WTC11 (cell line): Measurements from ENCODE around the gene NTN5. TPM values are rescaled to one million over a fixed set of nuclear protein-coding genes. Genes with fewer than 3 reads are reported as not detected.

Experiments
- ATAC-seq: fragments of 200-7000 bp; cut with Tn5 transposase; 2 replicates; pipeline ENCODE4 v1.10.0; 2021; ENCODE audit warnings: mild to moderate bottlenecking, moderate library complexity
- CTCF ChIA-PET: fragments of 300-600 bp; sonication (Branson Sonifier 250); formaldehyde crosslinking; loops from one replicate; lab custom pipeline; 2021; ENCODE audit warnings: antibody characterized with exemption; lab: Charles Lee
- POLR2A ChIA-PET: fragments of 350-600 bp; sonication (Branson Sonifier 250); formaldehyde crosslinking; loops from one replicate; lab custom pipeline; 2021; ENCODE audit warnings: antibody characterized with exemption; lab: Charles Lee
- DNase-seq: peaks from one replicate; pipeline ENCODE4 v3.0.0; 2021; ENCODE audit warnings: low spot score
- H3K27ac Mint-ChIP-seq: 2 replicates; pipeline ENCODE4 v1.8.0; 2021; ENCODE audit warnings: mixed read lengths
- H3K27me3 Mint-ChIP-seq: 2 replicates; pipeline ENCODE4 v1.8.0; 2021; ENCODE audit warnings: low read depth, mild to moderate bottlenecking, moderate library complexity, mixed read lengths
- H3K36me3 Mint-ChIP-seq: 2 replicates; pipeline ENCODE4 v1.8.0; 2021; ENCODE audit warnings: mixed read lengths
- H3K4me1 Mint-ChIP-seq: 2 replicates; pipeline ENCODE4 v1.8.0; 2022; ENCODE audit warnings: mixed read lengths
- H3K4me3 Mint-ChIP-seq: 2 replicates; pipeline ENCODE4 v1.8.0; 2021; ENCODE audit warnings: mild to moderate bottlenecking, moderate library complexity, mixed read lengths
- H3K9me3 Mint-ChIP-seq: 2 replicates; pipeline ENCODE4 v1.8.0; 2021; ENCODE audit warnings: mixed read lengths
- ATF3 ChIP-seq: sonication (generic); formaldehyde crosslinking; conservative IDR thresholded peaks from 2 replicates; pipeline ENCODE4 v1.8.1; 2022; ENCODE audit warnings: mild to moderate bottlenecking, missing genetic modification reagents
- CDX4 ChIP-seq: fragments of 250-450 bp; sonication (Bioruptor Pico); IDR thresholded peaks from 2 replicates; pipeline ENCODE4 v1.9.0; 2021; ENCODE audit warnings: moderate library complexity, mild to moderate bottlenecking, inconsistent platforms, borderline replicate concordance
- CREB1 ChIP-seq: sonication (generic); formaldehyde crosslinking; IDR thresholded peaks from 2 replicates; pipeline ENCODE4 v1.8.0; 2023; ENCODE audit warnings: mild to moderate bottlenecking, missing genetic modification reagents
- CTCF ChIP-seq: fragments of 200-600 bp; IDR thresholded peaks from 2 replicates; pipeline ENCODE4 v1.8.0; 2022; ENCODE audit warnings: antibody characterized with exemption
- JAZF1 ChIP-seq: fragments of 250-450 bp; sonication (Bioruptor Pico); IDR thresholded peaks from 2 replicates; pipeline ENCODE4 v1.9.0; 2021; ENCODE audit warnings: moderate library complexity, mild to moderate bottlenecking, inconsistent platforms
- JUN ChIP-seq: sonication (generic); formaldehyde crosslinking; IDR thresholded peaks from 2 replicates; pipeline ENCODE4 v1.8.0; 2023; ENCODE audit warnings: mild to moderate bottlenecking, missing genetic modification reagents
- NR1H2 ChIP-seq: sonication (generic); formaldehyde crosslinking; IDR thresholded peaks from 2 replicates; pipeline ENCODE4 v1.9.0; 2021; ENCODE audit warnings: mild to moderate bottlenecking, moderate library complexity, missing genetic modification reagents
- NR3C1 ChIP-seq: sonication (generic); formaldehyde crosslinking; conservative IDR thresholded peaks from 2 replicates; pipeline ENCODE4 v1.8.1; 2023; ENCODE audit warnings: low read depth, mild to moderate bottlenecking, missing genetic modification reagents
- SOX15 ChIP-seq: fragments of 250-450 bp; sonication (Bioruptor Pico); IDR thresholded peaks from 2 replicates; pipeline ENCODE4 v1.9.0; 2021; ENCODE audit warnings: mild to moderate bottlenecking
- ZNF138 ChIP-seq: sonication (generic); formaldehyde crosslinking; conservative IDR thresholded peaks from 2 replicates; pipeline ENCODE4 v1.8.1; 2022; ENCODE audit warnings: mild to moderate bottlenecking, moderate library complexity, missing genetic modification reagents
- ZNF281 ChIP-seq: sonication (generic); formaldehyde crosslinking; IDR thresholded peaks from 2 replicates; pipeline ENCODE4 v1.8.0; 2023; ENCODE audit warnings: mild to moderate bottlenecking, missing genetic modification reagents
- ZNF423 ChIP-seq: fragments of 250-450 bp; sonication (Bioruptor Pico); IDR thresholded peaks from 2 replicates; pipeline ENCODE4 v2.1.2; 2022; ENCODE audit warnings: mild to moderate bottlenecking, moderate library complexity
- ZNF671 ChIP-seq: fragments of 250-450 bp; sonication (Bioruptor Pico); IDR thresholded peaks from 2 replicates; pipeline ENCODE4 v1.8.0; 2021; ENCODE audit warnings: mild to moderate bottlenecking
- total RNA-seq: library from RNA; stranded (reverse); gene quantifications from 3 replicates; pipeline ENCODE4 v1.2.3, GENCODE V29; 2021
- TF ChIP-seq, protein P1 (sequence below): sonication (generic); formaldehyde crosslinking; IDR thresholded peaks from 2 replicates; pipeline ENCODE4 v1.8.1; 2022; ENCODE audit warnings: mild to moderate bottlenecking, moderate library complexity, missing genetic modification reagents
- TF ChIP-seq, protein P2 (sequence below): sonication (generic); formaldehyde crosslinking; IDR thresholded peaks from 2 replicates; pipeline ENCODE4 v1.8.1; 2023; ENCODE audit warnings: mild to moderate bottlenecking, missing genetic modification reagents, moderate library complexity
- TF ChIP-seq, protein P3 (sequence below): sonication (generic); formaldehyde crosslinking; IDR thresholded peaks from 2 replicates; pipeline ENCODE4 v1.8.1; 2022; ENCODE audit warnings: low read depth, mild to moderate bottlenecking, moderate library complexity, missing genetic modification reagents, borderline replicate concordance
- TF ChIP-seq, protein P4 (sequence below): sonication (generic); formaldehyde crosslinking; IDR thresholded peaks from 2 replicates; pipeline ENCODE4 v1.8.1; 2022; ENCODE audit warnings: low read depth, missing genetic modification reagents, borderline replicate concordance

NTN5 gene
- total RNA-seq, 1 experiment from 2014 or later, result 0.28 TPM

DNA sequence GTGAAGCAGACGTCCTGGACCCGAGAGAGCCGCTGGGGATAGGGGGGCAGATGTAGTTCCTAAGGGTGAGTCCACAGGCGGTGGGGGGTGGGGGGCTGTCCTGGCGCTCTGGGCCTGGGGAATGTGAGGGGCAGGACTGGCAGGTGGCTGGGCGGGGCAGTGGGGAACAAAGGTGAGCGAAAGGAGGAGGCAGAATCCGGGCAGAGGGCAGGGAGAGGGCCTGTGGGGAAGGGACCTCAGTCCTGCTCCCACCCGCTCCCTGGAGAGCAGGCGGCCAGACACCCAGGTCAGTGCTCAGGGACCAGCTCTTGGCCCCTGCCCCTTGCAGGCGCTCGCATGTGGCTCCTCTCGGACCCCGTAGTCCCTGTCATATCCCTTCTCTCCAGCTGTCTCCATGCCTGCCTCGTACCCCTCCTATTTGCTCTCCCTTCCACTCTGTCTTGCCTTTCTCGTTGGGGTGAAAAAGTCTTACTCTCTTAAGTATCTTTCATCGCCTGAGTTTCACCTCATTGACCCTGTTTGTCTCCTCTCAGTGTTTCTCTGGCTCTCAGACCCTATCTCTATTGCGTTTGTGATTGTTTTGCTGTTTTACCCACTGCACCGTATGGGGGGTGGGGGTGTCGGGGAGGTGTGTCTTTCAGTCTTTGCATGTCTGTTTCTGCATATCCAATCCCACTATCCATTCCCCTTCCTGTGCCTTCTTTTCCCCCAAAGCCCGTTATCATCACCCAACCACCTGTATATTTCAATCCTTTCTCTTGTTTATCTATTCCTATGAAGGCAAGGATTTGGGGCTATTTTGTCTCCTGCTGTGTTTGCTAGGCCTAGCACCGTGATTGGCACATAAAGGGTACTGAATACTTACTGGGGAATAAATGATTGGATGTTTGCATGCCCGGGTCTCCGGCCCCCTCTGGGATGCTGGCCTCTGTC, 47.8 kb downstream of the NTN5 start:
- H3K4me3 Mint-ChIP-seq, result peak overlapping the region; percentile 73
- H3K9me3 Mint-ChIP-seq, result no peaks in the 10 kb centered on the region
- TF ChIP-seq, protein P1, sequence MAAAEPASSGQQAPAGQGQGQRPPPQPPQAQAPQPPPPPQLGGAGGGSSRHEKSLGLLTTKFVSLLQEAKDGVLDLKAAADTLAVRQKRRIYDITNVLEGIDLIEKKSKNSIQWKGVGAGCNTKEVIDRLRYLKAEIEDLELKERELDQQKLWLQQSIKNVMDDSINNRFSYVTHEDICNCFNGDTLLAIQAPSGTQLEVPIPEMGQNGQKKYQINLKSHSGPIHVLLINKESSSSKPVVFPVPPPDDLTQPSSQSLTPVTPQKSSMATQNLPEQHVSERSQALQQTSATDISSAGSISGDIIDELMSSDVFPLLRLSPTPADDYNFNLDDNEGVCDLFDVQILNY (CRISPR knock-in tag), result no peak
- TF ChIP-seq ZNF138 (CRISPR knock-in tag), result no peak
- TF ChIP-seq JUN, result no peak
- no peak for TF ChIP-seq SOX15
- no peak for TF ChIP-seq CDX4 (CRISPR knock-in tag)
- no peak for TF ChIP-seq NR1H2 (CRISPR knock-in tag)
- no peak for TF ChIP-seq NR3C1 (CRISPR knock-in tag)
- no peak for TF ChIP-seq ZNF423
- no peak for TF ChIP-seq ZNF671 (CRISPR knock-in tag)
- no peak for TF ChIP-seq JAZF1 (CRISPR knock-in tag)
- no peak for TF ChIP-seq ZNF281 (CRISPR knock-in tag)
- TF ChIP-seq CREB1 (CRISPR knock-in tag), result no peak
- TF ChIP-seq, protein P2, sequence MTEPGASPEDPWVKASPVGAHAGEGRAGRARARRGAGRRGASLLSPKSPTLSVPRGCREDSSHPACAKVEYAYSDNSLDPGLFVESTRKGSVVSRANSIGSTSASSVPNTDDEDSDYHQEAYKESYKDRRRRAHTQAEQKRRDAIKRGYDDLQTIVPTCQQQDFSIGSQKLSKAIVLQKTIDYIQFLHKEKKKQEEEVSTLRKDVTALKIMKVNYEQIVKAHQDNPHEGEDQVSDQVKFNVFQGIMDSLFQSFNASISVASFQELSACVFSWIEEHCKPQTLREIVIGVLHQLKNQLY (CRISPR knock-in tag), result no peak
- TF ChIP-seq ATF3, result no peak
- TF ChIP-seq, protein P3, sequence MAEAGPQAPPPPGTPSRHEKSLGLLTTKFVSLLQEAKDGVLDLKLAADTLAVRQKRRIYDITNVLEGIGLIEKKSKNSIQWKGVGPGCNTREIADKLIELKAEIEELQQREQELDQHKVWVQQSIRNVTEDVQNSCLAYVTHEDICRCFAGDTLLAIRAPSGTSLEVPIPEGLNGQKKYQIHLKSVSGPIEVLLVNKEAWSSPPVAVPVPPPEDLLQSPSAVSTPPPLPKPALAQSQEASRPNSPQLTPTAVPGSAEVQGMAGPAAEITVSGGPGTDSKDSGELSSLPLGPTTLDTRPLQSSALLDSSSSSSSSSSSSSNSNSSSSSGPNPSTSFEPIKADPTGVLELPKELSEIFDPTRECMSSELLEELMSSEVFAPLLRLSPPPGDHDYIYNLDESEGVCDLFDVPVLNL (CRISPR knock-in tag), result no peak
- TF ChIP-seq, protein P4, sequence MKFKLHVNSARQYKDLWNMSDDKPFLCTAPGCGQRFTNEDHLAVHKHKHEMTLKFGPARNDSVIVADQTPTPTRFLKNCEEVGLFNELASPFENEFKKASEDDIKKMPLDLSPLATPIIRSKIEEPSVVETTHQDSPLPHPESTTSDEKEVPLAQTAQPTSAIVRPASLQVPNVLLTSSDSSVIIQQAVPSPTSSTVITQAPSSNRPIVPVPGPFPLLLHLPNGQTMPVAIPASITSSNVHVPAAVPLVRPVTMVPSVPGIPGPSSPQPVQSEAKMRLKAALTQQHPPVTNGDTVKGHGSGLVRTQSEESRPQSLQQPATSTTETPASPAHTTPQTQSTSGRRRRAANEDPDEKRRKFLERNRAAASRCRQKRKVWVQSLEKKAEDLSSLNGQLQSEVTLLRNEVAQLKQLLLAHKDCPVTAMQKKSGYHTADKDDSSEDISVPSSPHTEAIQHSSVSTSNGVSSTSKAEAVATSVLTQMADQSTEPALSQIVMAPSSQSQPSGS, result no peak
- TF ChIP-seq CTCF, result no peak
- peak; percentile 5 for ATAC-seq
- peaks cover 21% of the 10 kb centered on the region for H3K4me1 Mint-ChIP-seq
- ChIA-PET POLR2A (interaction anchor here (1.4 to 1.8 kb wide), 2 partner anchors 10 to 20 kb away, joined by 3 to 16 read pairs; partner anchors contain the start of gene FAM83E), CTCF (no interaction called here)
- no peaks in the 10 kb centered on the region; the same call in 1 of the 2 replicates for H3K27me3 Mint-ChIP-seq
- peak overlapping the region; percentile 79 for H3K27ac Mint-ChIP-seq
- H3K36me3 Mint-ChIP-seq, result peaks cover 4% of the 10 kb centered on the region; the same call in 1 of the 2 replicates
- DNase-seq, result no peak
